MCF 10A (cell line): Measurements from ENCODE around the gene GPR179. TPM values are rescaled to one million over a fixed set of nuclear protein-coding genes. Genes with fewer than 3 reads are reported as not detected.

ENCODE experiments used
- BruUV-seq: library from RNA; stranded (reverse); fragments of 400-500 nt; replicated peaks from 2 replicates; lab custom pipeline; 2021; lab: Mats Ljungman, UMichigan
- CTCF ChIA-PET: fragments of 300-600 bp; sonication (Branson Sonifier 250); formaldehyde crosslinking; extraction: SDS; loops from one replicate; lab custom pipeline; 2021; ENCODE audit warnings: antibody characterized with exemption, inconsistent platforms; lab: Yijun Ruan, JAX
- POLR2A ChIA-PET: fragments of 300-600, 350-650 bp; sonication (Branson Sonifier 250); formaldehyde crosslinking; extraction: SDS; loops from one replicate; lab custom pipeline; 2020; ENCODE audit warnings: antibody characterized with exemption, inconsistent platforms; lab: Yijun Ruan, JAX
- DNase-seq: peaks from one replicate; pipeline ENCODE4 v3.0.0-alpha.2; 2018; ENCODE audit not compliant: unreplicated experiment
- H3K27ac Mint-ChIP-seq: one replicate; pipeline ENCODE4 v1.8.0; 2022; ENCODE audit warnings: mild to moderate bottlenecking, low read depth, mixed read lengths; ENCODE audit not compliant: unreplicated experiment
- H3K27me3 Mint-ChIP-seq: one replicate; pipeline ENCODE4 v1.8.0; 2022; ENCODE audit warnings: mixed read lengths; ENCODE audit not compliant: insufficient read depth, unreplicated experiment
- H3K36me3 Mint-ChIP-seq: one replicate; pipeline ENCODE4 v1.8.0; 2022; ENCODE audit warnings: mild to moderate bottlenecking, moderate library complexity, mixed read lengths; ENCODE audit not compliant: insufficient read depth, unreplicated experiment
- H3K4me1 Mint-ChIP-seq: one replicate; pipeline ENCODE4 v1.8.0; 2022; ENCODE audit warnings: mixed read lengths; ENCODE audit not compliant: insufficient read depth, unreplicated experiment
- H3K4me3 Mint-ChIP-seq: one replicate; pipeline ENCODE4 v1.8.0; 2022; ENCODE audit warnings: mild to moderate bottlenecking, moderate library complexity, mixed read lengths; ENCODE audit not compliant: unreplicated experiment
- H3K9me3 Mint-ChIP-seq: one replicate; pipeline ENCODE4 v1.8.0; 2022; ENCODE audit warnings: mixed read lengths; ENCODE audit not compliant: unreplicated experiment
- intact Hi-C: fragments of 100-400 bp; cut with micrococcal nuclease; formaldehyde crosslinking; loops from 2 replicates; pipeline ENCODE4 v1.14.1; 2022
- total RNA-seq: library from RNA; stranded (reverse); gene quantifications from 2 replicates; pipeline ENCODE4 v1.2.3, GENCODE V29; 2022
- TF ChIP-seq, protein P1 (sequence below): fragments of 200-600 bp; IDR thresholded peaks from one replicate; pipeline ENCODE4 v1.8.0; 2022; ENCODE audit warnings: antibody characterized with exemption, mild to moderate bottlenecking; ENCODE audit not compliant: unreplicated experiment

Gene GPR179
- total RNA-seq, 1 experiment from 2014 or later, result 0.09 TPM

DNA sequence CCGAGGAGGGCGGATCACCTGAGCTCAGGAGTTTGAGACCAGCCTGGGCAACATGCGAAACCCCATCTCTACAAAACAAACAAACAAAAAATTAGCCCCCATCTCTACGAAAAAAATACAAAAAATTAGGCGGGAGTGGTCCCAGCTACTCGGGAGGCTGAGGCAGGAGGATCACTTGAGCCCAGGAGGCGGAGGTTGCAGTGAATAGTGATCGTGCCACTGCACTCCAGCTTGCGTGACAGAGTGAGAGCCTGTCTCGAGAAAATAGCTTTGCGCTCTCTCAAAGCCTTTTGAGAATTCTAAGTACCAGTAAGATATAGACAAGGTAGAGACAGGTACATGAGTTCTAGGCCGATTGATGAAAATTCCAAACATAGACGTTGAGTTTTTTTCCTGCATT, 9.9 kb upstream of the GPR179 start:
- POLR2A ChIA-PET, result interaction anchor here (1.1 to 1.6 kb wide), 4 partner anchors 11 to 500 kb away, joined by 3 to 5 read pairs (median 4); partner anchors contain the start of gene RPL23
- no TSS peak for BruUV-seq
- TF ChIP-seq, protein P1, sequence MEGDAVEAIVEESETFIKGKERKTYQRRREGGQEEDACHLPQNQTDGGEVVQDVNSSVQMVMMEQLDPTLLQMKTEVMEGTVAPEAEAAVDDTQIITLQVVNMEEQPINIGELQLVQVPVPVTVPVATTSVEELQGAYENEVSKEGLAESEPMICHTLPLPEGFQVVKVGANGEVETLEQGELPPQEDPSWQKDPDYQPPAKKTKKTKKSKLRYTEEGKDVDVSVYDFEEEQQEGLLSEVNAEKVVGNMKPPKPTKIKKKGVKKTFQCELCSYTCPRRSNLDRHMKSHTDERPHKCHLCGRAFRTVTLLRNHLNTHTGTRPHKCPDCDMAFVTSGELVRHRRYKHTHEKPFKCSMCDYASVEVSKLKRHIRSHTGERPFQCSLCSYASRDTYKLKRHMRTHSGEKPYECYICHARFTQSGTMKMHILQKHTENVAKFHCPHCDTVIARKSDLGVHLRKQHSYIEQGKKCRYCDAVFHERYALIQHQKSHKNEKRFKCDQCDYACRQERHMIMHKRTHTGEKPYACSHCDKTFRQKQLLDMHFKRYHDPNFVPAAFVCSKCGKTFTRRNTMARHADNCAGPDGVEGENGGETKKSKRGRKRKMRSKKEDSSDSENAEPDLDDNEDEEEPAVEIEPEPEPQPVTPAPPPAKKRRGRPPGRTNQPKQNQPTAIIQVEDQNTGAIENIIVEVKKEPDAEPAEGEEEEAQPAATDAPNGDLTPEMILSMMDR, result no peak
- CTCF ChIA-PET, result interaction anchor here (0.6 to 2.2 kb wide), 3 partner anchors 61 to 130 kb away, joined by 3 to 7 read pairs (median 6); no protein-coding TSS in a partner anchor
- intact Hi-C loops, result no loop called here
- H3K4me1 Mint-ChIP-seq, result peaks cover 44% of the 10 kb centered on the region
- no peaks in the 10 kb centered on the region for H3K36me3 Mint-ChIP-seq
- H3K4me3 Mint-ChIP-seq, result peak overlapping the region; percentile 81
- no peaks in the 10 kb centered on the region for H3K27me3 Mint-ChIP-seq
- H3K27ac Mint-ChIP-seq, result no peak overlapping the region
- no peak for DNase-seq
- H3K9me3 Mint-ChIP-seq, result no peaks in the 10 kb centered on the region

DNA sequence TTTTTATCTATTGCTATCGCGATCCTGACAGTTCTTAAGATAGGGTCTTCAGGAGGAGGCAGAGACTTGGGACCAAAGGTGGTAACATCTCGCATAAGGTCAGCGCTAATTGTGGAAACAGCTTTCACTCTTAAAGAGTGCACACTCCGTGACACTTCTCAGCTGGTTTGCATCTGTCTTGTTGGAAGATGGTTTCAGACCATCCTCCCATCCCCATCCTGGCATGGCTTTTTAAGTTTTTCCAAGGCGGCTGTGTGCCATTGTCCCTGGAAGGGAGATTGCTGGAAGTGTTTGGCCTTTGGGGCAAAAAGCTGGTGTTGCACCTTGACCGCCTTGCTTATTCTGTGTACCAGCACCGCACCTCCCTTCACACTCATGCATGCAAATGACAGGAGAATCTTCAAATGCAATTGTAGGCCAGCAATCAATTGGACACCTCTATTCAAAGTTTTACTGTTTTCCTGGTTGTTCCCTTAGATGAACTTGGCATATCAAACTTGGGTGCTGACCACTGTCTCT, 9.4 kb upstream of the GPR179 start:
- H3K9me3 Mint-ChIP-seq, result no peaks in the 10 kb centered on the region
- peaks cover 41% of the 10 kb centered on the region for H3K4me1 Mint-ChIP-seq
- H3K27me3 Mint-ChIP-seq, result no peaks in the 10 kb centered on the region
- TF ChIP-seq, protein P1, result no peak
- no TSS peak for BruUV-seq
- POLR2A ChIA-PET, result interaction anchor here (0.9 to 1.6 kb wide), 7 partner anchors 8 to 501 kb away, joined by 3 to 5 read pairs (median 3); partner anchors contain the start of gene RPL23
- H3K27ac Mint-ChIP-seq, result peak overlapping the region; percentile 19
- H3K36me3 Mint-ChIP-seq, result no peaks in the 10 kb centered on the region
- CTCF ChIA-PET, result interaction anchor here (0.5 to 2.2 kb wide), 5 partner anchors 13 to 1837 kb away, joined by 3 to 7 read pairs (median 5); no protein-coding TSS in a partner anchor
- intact Hi-C loops, result no loop called here
- peak overlapping the region; percentile 81 for H3K4me3 Mint-ChIP-seq
- no peak for DNase-seq

DNA sequence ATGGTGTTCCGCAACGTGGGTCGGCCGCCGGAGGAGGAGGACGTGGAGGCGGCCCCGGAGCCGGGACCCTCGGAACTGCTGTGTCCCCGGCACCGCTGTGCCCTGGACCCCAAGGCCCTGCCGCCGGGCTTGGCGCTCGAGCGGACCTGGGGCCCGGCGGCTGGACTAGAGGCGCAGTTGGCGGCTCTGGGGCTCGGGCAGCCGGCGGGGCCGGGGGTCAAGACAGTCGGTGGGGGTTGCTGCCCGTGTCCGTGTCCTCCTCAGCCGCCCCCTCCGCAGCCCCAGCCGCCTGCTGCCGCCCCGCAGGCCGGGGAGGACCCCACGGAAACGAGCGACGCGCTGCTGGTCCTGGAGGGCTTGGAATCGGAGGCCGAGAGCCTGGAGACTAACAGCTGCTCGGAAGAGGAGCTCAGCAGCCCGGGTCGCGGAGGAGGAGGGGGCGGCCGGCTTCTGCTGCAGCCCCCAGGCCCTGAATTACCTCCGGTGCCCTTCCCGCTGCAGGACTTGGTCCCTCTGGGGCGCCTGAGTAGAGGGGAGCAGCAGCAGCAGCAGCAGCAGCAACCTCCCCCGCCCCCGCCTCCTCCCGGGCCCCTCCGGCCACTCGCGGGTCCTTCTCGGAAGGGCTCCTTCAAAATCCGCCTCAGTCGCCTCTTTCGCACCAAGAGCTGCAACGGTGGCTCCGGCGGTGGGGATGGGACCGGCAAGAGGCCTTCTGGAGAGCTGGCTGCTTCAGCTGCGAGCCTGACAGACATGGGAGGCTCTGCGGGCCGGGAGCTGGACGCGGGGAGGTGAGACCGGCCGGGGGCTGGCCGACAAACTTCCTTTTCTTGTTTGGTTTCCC, 8.7 kb upstream of the GPR179 start:
- Mint-ChIP-seq H3K27me3 (no peaks in the 10 kb centered on the region), H3K4me3 (peak overlapping the region; percentile 81), H3K27ac (peak overlapping the region; percentile 19), H3K9me3 (no peaks in the 10 kb centered on the region), H3K36me3 (no peaks in the 10 kb centered on the region), H3K4me1 (peaks cover 38% of the 10 kb centered on the region)
- TF ChIP-seq, protein P1, result no peak
- BruUV-seq, result no TSS peak
- intact Hi-C loops, result no loop called here
- DNase-seq, result peak; percentile 30
- ChIA-PET CTCF (interaction anchor here (0.5 to 6.7 kb wide), 6 partner anchors 14 to 1838 kb away, joined by 3 to 114 read pairs (median 4); no protein-coding TSS in a partner anchor), POLR2A (interaction anchor here (0.9 to 1.6 kb wide), 8 partner anchors 9 to 501 kb away, joined by 3 to 5 read pairs (median 3); partner anchors contain the start of gene RPL23)
